Measurements from ENCODE around the gene SYT15.
"Not testable (repeated sequence)": the region's sequence is repeated elsewhere in the genome, so short reads cannot be mapped to it uniquely, and the experiment has no call there.

The SYT15 gene

DNA sequence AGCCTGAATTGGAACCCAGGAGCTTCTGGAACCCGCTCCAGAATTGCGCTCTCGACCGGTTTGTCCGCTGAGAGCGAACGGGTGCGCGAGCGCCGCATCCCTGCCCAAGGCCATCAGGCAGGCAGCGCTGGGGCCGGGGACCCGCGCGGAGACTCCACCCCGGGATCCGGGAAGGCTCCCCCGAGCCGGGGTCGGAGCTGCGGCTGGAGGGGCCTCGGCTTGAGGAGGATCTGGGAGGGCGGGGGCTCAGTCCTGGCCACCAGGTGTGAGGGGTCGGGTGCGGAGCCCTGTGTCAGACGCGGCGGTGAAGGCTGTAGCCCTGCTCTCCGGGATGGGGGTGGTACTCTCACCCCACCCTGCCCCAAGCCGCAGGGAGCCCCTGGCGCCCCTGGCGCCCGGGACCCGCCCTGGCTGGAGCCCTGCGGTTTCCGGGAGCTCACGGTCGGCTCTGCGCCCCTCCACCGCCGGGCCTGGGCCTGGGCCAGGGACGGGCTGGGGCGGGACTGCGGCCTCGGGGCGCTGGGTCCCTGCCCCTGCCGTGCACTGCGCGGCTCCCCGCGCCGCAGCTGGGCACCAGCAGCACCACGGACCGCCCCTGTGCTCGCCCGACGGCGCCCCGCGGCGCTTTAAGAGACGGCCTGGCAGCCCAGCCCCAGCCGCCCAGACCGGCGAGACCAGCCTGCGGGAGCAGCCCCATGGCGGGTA is at the start of gene SYT15:
Gene SYT15 (plus strand): TSS at position 655 of the 705 bp plus-strand sequence. CDS start 41 bp downstream, at position 696.
- not testable (repeated sequence) for DNase-seq

- not testable (repeated sequence) for DNase-seq
Observed at GRCh38 chr10:46529742-46530141, 49.2 kb upstream of the SYT15 start.

- no peak for DNase-seq
Observed at GRCh38 chr10:46530249-46531186, 48.4 kb upstream of the SYT15 start.

DNA sequence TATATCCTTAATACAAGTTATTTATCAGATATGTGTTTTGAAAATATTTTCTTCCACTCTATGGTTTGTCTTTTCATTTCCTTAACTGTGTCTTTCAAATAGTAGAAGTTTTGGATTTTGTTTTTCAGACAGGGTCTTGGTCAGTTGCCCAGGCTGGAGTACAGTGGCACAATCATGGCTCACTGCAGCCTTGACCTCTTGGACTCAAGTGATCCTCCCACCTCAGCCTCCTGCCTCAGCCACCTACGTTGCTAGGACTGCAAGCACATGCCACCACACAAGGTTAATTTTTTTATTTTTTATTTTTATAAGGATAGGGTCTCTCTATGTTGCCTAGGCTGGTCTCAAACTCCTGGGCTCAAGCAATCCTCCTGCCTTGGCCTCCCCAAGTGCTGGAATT is 46.7 kb upstream of the SYT15 start:
- DNase-seq = not testable (repeated sequence)

GRCh38 chr10:46534828-46535524 is 44.0 kb upstream of the SYT15 start:
- no peak for DNase-seq

GRCh38 chr10:46536171-46536570 is 42.8 kb upstream of the SYT15 start:
- DNase-seq = no peak

- DNase-seq = no peak
Observed at GRCh38 chr10:46536781-46537180, 42.1 kb upstream of the SYT15 start.

- no peak for DNase-seq
Observed at GRCh38 chr10:46537309-46537708, 41.6 kb upstream of the SYT15 start.

DNA sequence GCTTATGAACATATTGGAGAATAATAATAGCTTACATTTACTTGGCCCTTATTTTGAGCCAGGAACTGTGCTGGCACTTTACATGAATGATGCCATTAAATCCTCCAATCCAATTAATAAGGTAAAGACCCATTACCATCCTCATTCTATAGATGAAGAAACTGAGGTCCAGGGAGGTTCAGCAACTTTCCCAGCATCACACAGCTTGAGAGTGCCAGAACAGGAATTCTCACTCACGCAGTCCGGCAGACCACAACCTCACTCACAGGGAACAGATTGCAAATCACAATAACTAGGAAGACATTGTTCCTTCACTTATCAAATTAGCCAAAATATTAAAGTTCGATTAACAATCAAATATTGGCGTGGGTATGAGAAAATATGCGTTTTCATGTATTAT is 40.8 kb upstream of the SYT15 start:
- no peak for DNase-seq

DNA sequence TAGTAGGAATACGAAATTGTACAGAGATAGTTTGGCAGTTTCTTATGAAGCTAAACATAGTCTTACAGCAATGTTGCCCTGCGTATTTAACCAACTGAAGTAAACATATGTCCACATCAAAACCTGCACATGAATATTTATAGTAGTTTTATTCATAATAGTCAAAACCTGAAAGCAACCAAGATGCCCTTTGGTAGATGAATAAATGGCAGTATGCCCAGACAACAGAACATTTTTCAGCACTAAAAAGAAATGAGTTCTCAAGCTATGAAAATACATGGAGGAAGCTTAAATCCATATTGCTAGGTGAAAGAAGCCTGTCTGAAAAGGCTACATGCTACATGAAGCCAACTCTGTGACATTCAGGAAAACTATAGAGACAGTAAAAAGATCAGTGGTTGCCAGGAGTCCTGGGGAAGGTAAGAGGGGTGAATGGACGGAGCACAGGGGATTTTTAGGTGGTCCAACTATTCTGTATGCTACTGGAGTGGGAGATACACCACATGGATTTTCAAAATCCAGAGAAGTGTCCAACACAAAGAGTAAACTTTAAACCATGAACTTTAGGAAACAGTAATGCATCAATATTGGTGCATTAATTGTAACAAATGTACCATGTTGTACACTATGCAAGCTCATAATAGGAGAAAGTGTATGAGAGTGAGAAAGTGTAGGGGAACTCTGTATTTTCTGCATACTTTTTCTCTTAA is 40.1 kb upstream of the SYT15 start:
- DNase-seq = no peak

DNA sequence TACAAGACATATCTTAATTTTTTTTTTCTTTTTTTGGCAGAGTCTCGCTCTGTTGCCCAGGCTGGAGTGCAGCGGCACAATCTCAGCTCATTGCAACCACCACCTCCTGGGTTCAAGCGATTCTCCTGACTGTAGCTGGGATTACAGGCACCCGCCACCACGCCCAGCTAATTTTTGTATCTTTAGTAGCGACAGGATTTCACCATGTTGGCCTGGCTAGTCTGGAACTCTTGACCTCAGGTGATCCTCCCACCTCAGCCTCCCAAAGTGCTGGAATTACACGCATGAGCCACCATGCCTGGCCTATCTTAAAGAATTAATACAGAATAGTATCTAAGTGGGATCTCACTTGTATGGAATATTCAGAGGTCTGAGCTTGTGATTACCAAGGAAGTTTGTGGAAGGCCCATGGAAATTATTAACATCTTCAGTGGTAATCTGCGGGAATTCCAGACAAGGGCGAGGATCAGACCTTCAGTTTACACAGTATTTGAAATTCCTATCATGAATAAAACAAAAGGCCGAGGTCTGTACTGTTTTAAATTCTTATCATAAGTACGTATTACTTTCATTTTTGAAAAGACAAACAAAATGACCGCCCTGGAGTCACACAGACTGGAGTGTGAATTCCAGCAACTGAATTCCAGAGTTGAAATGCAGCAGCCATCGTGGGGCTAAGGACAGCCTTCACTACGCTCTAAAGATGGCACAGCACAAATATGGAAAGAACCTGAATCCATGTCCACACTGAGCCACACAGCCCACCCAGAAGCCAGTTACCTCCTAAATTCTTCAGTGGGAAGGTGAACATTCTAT is 39.1 kb upstream of the SYT15 start:
- DNase-seq = no peak

GRCh38 chr10:46540412-46541016 is 38.4 kb upstream of the SYT15 start:
- no peak for DNase-seq

GRCh38 chr10:46541017-46541661 is 37.8 kb upstream of the SYT15 start:
- no peak for DNase-seq

GRCh38 chr10:46541735-46542566 is 37.0 kb upstream of the SYT15 start:
- DNase-seq = no peak

- DNase-seq = no peak
Observed at GRCh38 chr10:46542567-46543465, 36.1 kb upstream of the SYT15 start.

DNA sequence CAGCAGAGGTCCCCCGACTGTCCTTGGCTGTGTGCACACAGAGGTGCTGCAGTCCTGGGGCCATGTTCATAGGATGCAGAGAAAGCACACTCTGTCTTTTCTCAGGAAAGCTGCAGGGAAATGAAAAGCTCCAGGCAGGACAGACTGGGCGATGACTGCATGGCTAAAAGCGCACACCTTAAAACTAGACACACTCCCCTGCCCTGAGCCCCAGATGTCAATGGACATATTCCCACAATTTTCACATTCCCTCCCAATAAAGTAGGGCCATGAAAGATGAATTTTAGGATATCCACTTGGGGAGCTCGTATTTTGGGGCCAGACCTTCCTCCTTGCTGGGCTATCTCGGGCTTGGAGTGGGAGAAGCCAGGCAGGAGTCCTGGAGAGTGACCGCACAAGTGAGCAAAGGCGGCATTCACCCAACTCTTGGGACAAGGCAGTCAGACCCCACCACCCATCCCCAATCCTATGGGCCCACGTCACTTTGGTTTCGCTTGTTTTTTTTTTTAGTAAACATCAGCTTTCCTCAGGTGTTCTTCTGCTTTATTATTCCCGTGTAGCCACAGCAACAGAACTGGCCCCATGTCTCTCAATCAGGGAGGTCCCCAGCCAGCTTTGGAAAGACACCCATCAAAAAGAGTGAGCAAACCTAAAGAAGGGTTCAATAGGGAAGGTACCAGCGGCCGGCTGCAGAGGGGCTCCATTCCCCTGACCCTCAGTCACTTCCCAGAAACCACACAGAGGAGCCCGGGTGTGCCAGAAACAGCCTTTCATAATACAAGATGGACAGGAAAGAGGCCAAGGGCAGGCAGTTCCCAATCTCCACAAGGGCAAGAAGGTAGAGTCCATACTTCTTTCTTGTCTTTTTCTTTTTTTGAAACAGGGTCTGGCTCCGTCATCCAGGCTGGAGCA is 35.2 kb upstream of the SYT15 start:
- no peak for DNase-seq

- DNase-seq = no peak
Observed at GRCh38 chr10:46544989-46545791, 33.7 kb upstream of the SYT15 start.
